GM19455 (cell line): ENCODE results near the gene STPG3.

Source experiments
- ATAC-seq: cut with Tn5 transposase; IDR thresholded peaks from one replicate; pipeline ENCODE4 v1.9.1; 2021; ENCODE audit not compliant: unreplicated experiment

Gene STPG3

GRCh38 chr9:137299938-137300337, 48.9 kb downstream of the STPG3 start:
- no peak for ATAC-seq

- no peak for ATAC-seq
Observed at GRCh38 chr9:137300567-137301080, 49.5 kb downstream of the STPG3 start.

GRCh38 chr9:137301081-137301947, 50.2 kb downstream of the STPG3 start:
- peak; percentile 3 for ATAC-seq

- ATAC-seq, result peak; percentile 70
Observed at GRCh38 chr9:137302118-137302448, 51.0 kb downstream of the STPG3 start, which contains the start of gene NRARP. Gene NRARP, minus strand, starts transcription at chr9:137302271. Its CDS starts 343 bp downstream, at chr9:137301928.

- peak; percentile 49 for ATAC-seq
Observed at GRCh38 chr9:137302449-137303150, 51.5 kb downstream of the STPG3 start.
